IPS-18c (cell line): ENCODE results near the gene ZBTB14.

ENCODE experiments used
- H3K4me3 ChIP-seq: 2 replicates; pipeline ENCODE4 v1.7.0; 2013; ENCODE audit warnings: low read depth, mild to moderate bottlenecking, low read length, moderate library complexity; ENCODE audit not compliant: insufficient read depth
- H3K9me3 ChIP-seq: one replicate; pipeline ENCODE4 v1.6.1; 2013; ENCODE audit warnings: mild to moderate bottlenecking, low read length, moderate library complexity; ENCODE audit not compliant: control insufficient read depth, insufficient read depth

The ZBTB14 gene

GRCh38 chr18:5296706-5297320 is 1.3 kb upstream of the ZBTB14 start:
- H3K9me3 ChIP-seq = peaks cover 2% of the 10 kb centered on the region
- H3K4me3 ChIP-seq = peak overlapping the region; percentile 79

- Histone ChIP-seq H3K4me3 (peak overlapping the region; percentile 79), H3K9me3 (peaks cover 2% of the 10 kb centered on the region)
Measured at GRCh38 chr18:5295981-5296705, 617 bp upstream of the ZBTB14 start.

GRCh38 chr18:5294457-5295230 is 882 bp downstream of the ZBTB14 start:
- peaks cover 2% of the 10 kb centered on the region for H3K9me3 ChIP-seq
- peak overlapping the region; percentile 60 for H3K4me3 ChIP-seq

GRCh38 chr18:5294113-5294456 is 1.4 kb downstream of the ZBTB14 start:
- Histone ChIP-seq H3K4me3 (peak overlapping the region; percentile 60), H3K9me3 (peaks cover 2% of the 10 kb centered on the region)

GRCh38 chr18:5288517-5288935 is 7.0 kb downstream of the ZBTB14 start:
- H3K4me3 ChIP-seq = no peak overlapping the region

GRCh38 chr18:5287854-5288253 is 7.7 kb downstream of the ZBTB14 start:
- Histone ChIP-seq H3K4me3 (no peak overlapping the region), H3K9me3 (no peaks in the 10 kb centered on the region)

More at GRCh38 chr18:5288517-5288935, 7.0 kb downstream of the ZBTB14 start:
- H3K9me3 ChIP-seq = no peaks in the 10 kb centered on the region

GRCh38 chr18:5286525-5286924 is 9.0 kb downstream of the ZBTB14 start:
- Histone ChIP-seq H3K9me3 (no peaks in the 10 kb centered on the region), H3K4me3 (no peak overlapping the region)

GRCh38 chr18:5285326-5285725 is 10.2 kb downstream of the ZBTB14 start:
- Histone ChIP-seq H3K4me3 (no peak overlapping the region), H3K9me3 (no peaks in the 10 kb centered on the region)

- no peak overlapping the region for H3K4me3 ChIP-seq
- no peaks in the 10 kb centered on the region for H3K9me3 ChIP-seq
Measured at GRCh38 chr18:5284808-5285207, 10.7 kb downstream of the ZBTB14 start.

GRCh38 chr18:5282770-5283169 is 12.8 kb downstream of the ZBTB14 start:
- Histone ChIP-seq H3K9me3 (no peaks in the 10 kb centered on the region), H3K4me3 (no peak overlapping the region)

- no peaks in the 10 kb centered on the region for H3K9me3 ChIP-seq
- H3K4me3 ChIP-seq = no peak overlapping the region
Measured at GRCh38 chr18:5276947-5277346, 18.6 kb downstream of the ZBTB14 start.

GRCh38 chr18:5275872-5276271 is 19.7 kb downstream of the ZBTB14 start:
- Histone ChIP-seq H3K4me3 (no peak overlapping the region), H3K9me3 (no peaks in the 10 kb centered on the region)

- H3K9me3 ChIP-seq = peaks cover 2% of the 10 kb centered on the region
- no peak overlapping the region for H3K4me3 ChIP-seq
Measured at GRCh38 chr18:5268874-5269273, 26.7 kb downstream of the ZBTB14 start.

- no peak overlapping the region for H3K4me3 ChIP-seq
- peaks cover 2% of the 10 kb centered on the region for H3K9me3 ChIP-seq
Measured at GRCh38 chr18:5266721-5267120, 28.8 kb downstream of the ZBTB14 start.

- no peak overlapping the region for H3K4me3 ChIP-seq
- H3K9me3 ChIP-seq = no peaks in the 10 kb centered on the region
Measured at GRCh38 chr18:5253910-5254309, 41.6 kb downstream of the ZBTB14 start.

- Histone ChIP-seq H3K4me3 (no peak overlapping the region), H3K9me3 (no peaks in the 10 kb centered on the region)
Measured at GRCh38 chr18:5251117-5251516, 44.4 kb downstream of the ZBTB14 start.

GRCh38 chr18:5250603-5251002 is 44.9 kb downstream of the ZBTB14 start:
- H3K9me3 ChIP-seq = no peaks in the 10 kb centered on the region
- H3K4me3 ChIP-seq = no peak overlapping the region

- Histone ChIP-seq H3K9me3 (no peaks in the 10 kb centered on the region), H3K4me3 (no peak overlapping the region)
Measured at GRCh38 chr18:5244941-5245340, 50.6 kb downstream of the ZBTB14 start.
